ENCODE results near the gene SYNCRIP. TPM values are rescaled to one million over a fixed set of nuclear protein-coding genes. Genes with fewer than 3 reads are reported as not detected.
A peak's percentile ranks its signal among the peaks of the same experiment; 100 is the strongest.

SYNCRIP gene
- total RNA-seq, 2 experiments from 2014 or later, result 271 to 278 TPM

DNA sequence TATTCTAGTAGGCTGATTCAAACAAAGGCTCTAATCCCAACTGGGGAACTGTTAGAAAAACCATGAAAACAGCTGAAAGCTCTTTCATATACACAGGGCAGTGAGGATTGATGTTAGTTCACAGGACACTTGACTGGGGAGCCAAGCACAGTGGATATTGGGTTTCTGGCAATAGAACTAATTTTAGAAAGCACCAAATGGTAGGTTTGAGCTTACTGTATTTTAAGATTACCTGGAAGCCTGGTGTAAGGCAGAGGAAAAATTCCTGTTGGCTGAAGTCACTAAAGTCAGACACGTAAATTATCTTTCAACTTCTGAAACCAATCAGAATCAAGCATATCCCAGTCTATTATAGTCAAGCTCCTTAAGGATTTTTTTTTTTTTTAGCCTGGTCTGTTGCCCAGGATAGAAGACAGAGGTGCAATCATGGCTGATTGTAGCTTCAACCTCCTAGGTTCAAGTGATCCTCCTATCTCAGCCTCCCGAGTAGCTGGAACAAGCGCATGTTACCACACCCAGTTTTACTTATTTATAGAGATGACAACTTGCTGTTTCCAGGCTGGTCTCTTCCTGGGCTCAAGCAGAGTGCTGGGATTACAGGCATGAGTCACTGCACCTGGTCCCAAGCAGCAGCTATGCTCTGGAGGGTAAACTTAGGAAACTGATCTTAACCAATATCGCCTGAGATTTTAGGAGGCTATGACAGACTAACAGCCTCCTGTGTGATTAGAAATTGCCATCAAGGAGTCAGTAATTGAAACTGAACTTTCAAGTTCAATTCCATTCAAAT lies 32.5 kb upstream of the SYNCRIP start:
- DNase-seq, result no peak
- Mint-ChIP-seq H3K27ac (peak overlapping the region; percentile 100), H3K4me1 (peaks cover 58% of the 10 kb centered on the region), H3K9me3 (peaks cover 2% of the 10 kb centered on the region), H3K36me3 (peaks cover 64% of the 10 kb centered on the region), H3K27me3 (peaks cover 12% of the 10 kb centered on the region), H3K4me3 (peak overlapping the region; percentile 99)

DNA sequence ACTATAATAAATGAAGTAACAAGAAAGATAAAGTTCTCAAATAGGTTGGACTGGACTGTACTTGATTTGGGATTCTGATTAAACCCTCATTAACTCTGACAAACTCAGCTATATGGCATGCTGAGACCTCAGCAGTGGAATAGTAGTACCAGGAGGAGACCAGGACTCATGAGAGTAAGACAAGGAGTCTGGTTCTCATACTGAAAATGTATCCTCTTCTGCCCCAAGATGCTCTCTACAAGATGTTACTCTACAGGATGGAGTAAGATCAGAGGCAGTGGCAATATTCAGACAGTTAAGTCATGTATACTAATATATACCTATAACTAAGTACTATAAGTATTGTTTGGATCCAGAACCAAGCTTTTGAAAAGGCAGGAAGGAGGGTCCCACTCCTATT lies 31.9 kb upstream of the SYNCRIP start:
- DNase-seq, result no peak
- peaks cover 12% of the 10 kb centered on the region for H3K27me3 Mint-ChIP-seq
- H3K4me1 Mint-ChIP-seq, result peaks cover 59% of the 10 kb centered on the region
- peaks cover 2% of the 10 kb centered on the region for H3K9me3 Mint-ChIP-seq
- H3K27ac Mint-ChIP-seq, result peak overlapping the region; percentile 100
- peaks cover 62% of the 10 kb centered on the region for H3K36me3 Mint-ChIP-seq
- peak overlapping the region; percentile 99 for H3K4me3 Mint-ChIP-seq

GRCh38 chr6:85673198-85674139 lies 30.8 kb upstream of the SYNCRIP start:
- peaks cover under 1% of the 10 kb centered on the region for H3K9me3 Mint-ChIP-seq
- DNase-seq, result no peak
- peaks cover 9% of the 10 kb centered on the region for H3K27me3 Mint-ChIP-seq
- peak overlapping the region; percentile 100 for H3K27ac Mint-ChIP-seq
- H3K36me3 Mint-ChIP-seq, result peaks cover 63% of the 10 kb centered on the region
- peaks cover 68% of the 10 kb centered on the region for H3K4me1 Mint-ChIP-seq
- H3K4me3 Mint-ChIP-seq, result peak overlapping the region; percentile 5

DNA sequence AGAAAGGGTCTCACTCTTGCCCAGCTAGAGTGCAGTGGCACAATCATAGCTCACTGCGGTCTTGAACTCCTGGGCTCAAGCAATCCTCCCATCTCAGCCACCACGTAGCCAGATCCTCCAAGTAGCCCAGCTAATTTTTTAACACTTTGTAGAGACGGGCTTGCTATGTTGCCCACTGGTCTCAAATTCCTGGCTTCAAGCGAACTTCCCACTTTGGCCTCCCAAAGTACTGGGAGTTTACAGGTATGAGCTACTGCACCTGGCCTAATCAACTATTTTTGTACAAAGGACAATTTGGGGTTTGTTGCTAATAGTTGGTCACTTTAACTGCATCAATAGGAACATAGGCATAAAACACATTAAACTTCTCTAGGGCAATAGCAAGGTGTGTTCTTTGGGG lies 29.9 kb upstream of the SYNCRIP start:
- Mint-ChIP-seq H3K27ac (no peak overlapping the region), H3K9me3 (no peaks in the 10 kb centered on the region), H3K27me3 (peaks cover 5% of the 10 kb centered on the region), H3K4me3 (no peak overlapping the region), H3K36me3 (peaks cover 57% of the 10 kb centered on the region), H3K4me1 (peaks cover 71% of the 10 kb centered on the region)
- DNase-seq, result no peak

GRCh38 chr6:85672050-85672449 lies 29.4 kb upstream of the SYNCRIP start:
- H3K27ac Mint-ChIP-seq, result peak overlapping the region; percentile 64
- peaks cover 53% of the 10 kb centered on the region for H3K36me3 Mint-ChIP-seq
- H3K9me3 Mint-ChIP-seq, result no peaks in the 10 kb centered on the region

DNA sequence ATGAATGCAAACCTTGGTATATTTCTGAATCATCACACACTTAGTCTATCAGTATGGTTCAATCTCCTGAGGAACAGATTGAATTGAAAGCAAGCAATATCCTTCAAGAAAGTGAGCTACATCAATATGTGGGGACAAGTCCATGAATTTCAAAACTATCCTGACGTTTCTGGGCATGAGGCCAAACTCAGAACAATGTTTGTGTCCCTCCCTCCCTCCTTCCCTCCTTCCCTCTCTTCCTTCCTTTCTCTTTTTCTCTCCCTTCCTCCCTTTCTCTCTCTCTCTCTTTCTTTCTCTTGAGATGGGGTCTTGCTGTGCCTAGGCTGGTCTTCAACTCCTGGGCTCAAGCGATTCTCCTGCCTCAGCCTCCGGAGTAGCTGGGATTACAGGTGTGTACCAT lies 27.9 kb upstream of the SYNCRIP start:
- DNase-seq, result no peak
- peaks cover 38% of the 10 kb centered on the region for H3K36me3 Mint-ChIP-seq

More at GRCh38 chr6:85672050-85672449, 29.4 kb upstream of the SYNCRIP start:
- Mint-ChIP-seq H3K27me3 (peaks cover 5% of the 10 kb centered on the region), H3K4me1 (peaks cover 71% of the 10 kb centered on the region), H3K4me3 (no peak overlapping the region)
- DNase-seq, result no peak

DNA sequence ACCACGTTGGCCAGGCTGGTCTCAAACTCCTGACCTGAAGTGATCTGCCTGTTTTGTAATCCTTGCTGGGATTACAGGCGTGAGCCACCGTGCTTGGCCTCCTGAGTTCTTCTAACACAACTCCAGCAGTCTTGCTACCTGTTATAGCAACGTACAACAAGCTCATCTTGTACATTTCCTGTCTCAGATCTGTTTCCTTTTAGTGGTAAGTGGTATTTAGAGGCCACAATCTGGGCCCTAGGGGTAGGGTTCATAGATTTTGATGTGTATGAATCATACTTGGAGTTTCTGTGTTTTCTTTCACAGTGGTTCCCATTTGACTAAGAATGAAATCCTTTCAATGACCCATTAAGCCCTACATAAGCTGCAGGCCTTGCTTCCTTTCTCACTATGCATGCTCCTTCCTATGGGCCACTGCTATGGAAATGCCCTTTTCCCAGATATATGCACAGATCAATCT lies 27.1 kb upstream of the SYNCRIP start:
- Mint-ChIP-seq H3K27me3 (no peaks in the 10 kb centered on the region), H3K4me3 (peak overlapping the region; percentile 75), H3K4me1 (peaks cover 52% of the 10 kb centered on the region), H3K27ac (peak overlapping the region; percentile 98), H3K9me3 (no peaks in the 10 kb centered on the region), H3K36me3 (peaks cover 30% of the 10 kb centered on the region)
- DNase-seq, result peak; percentile 52

More for the DNA sequence above, 27.9 kb upstream of the SYNCRIP start:
- peak overlapping the region; percentile 98 for H3K27ac Mint-ChIP-seq
- H3K27me3 Mint-ChIP-seq, result no peaks in the 10 kb centered on the region
- peaks cover 59% of the 10 kb centered on the region for H3K4me1 Mint-ChIP-seq
- peak overlapping the region; percentile 47 for H3K4me3 Mint-ChIP-seq
- H3K9me3 Mint-ChIP-seq, result no peaks in the 10 kb centered on the region

DNA sequence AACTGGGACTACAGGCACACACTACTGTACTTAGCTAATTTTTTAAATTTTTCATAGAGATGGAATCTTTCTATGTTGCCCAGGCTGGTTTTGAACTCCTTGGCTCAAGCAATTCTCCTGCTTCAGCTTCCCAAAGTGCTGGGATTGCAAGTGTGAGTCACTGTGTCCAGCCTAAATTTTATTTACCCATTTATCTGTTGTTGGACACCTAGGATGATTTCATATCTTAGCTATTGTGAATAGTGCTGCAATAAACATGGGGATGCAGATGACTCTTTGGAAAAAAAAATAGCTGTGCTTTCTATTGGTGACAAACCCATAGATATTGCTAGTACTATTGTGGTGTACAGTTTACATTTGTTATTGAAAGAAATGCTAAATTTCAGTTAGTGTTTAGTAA lies 19.6 kb upstream of the SYNCRIP start:
- H3K27ac Mint-ChIP-seq, result no peak overlapping the region
- H3K9me3 Mint-ChIP-seq, result peaks cover 1% of the 10 kb centered on the region
- H3K36me3 Mint-ChIP-seq, result peaks cover 5% of the 10 kb centered on the region

GRCh38 chr6:85660181-85660611 lies 17.5 kb upstream of the SYNCRIP start:
- Mint-ChIP-seq H3K27ac (no peak overlapping the region), H3K4me1 (no peaks in the 10 kb centered on the region), H3K4me3 (no peak overlapping the region), H3K9me3 (peaks cover 1% of the 10 kb centered on the region), H3K27me3 (no peaks in the 10 kb centered on the region), H3K36me3 (peaks cover 5% of the 10 kb centered on the region)
- DNase-seq, result no peak

More for the DNA sequence above, 19.6 kb upstream of the SYNCRIP start:
- Mint-ChIP-seq H3K4me1 (no peaks in the 10 kb centered on the region), H3K27me3 (no peaks in the 10 kb centered on the region), H3K4me3 (no peak overlapping the region)
- DNase-seq, result no peak

- H3K9me3 Mint-ChIP-seq, result no peaks in the 10 kb centered on the region
- no peak overlapping the region for H3K4me3 Mint-ChIP-seq
- no peak overlapping the region for H3K27ac Mint-ChIP-seq
- peaks cover under 1% of the 10 kb centered on the region for H3K4me1 Mint-ChIP-seq
- H3K36me3 Mint-ChIP-seq, result no peaks in the 10 kb centered on the region
- no peaks in the 10 kb centered on the region for H3K27me3 Mint-ChIP-seq
- DNase-seq, result no peak
Observed at GRCh38 chr6:85650606-85651005, 7.9 kb upstream of the SYNCRIP start.

DNA sequence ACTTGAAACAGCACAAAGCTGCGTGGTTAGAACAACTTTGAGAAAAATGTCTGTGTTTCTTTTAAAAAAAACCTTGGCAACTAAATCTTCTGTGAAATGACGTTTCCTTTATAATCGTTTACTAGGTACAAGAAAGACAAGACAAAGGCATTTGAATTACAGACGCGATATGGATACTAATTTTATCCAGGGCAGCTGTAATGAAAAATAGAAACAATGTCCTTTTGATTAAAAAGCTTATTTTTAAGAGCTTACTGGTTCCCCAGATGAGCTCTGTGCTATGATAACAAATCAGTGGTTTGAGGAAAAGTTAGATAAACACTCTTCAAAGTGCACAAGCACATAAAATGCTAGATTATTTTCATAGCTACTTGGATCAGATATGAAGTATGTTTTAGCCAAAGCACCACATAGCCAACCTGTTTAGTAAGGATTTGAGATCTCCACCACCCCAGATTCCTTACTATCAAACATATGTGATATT lies 1.6 kb upstream of the SYNCRIP start:
- Mint-ChIP-seq H3K4me1 (peaks cover 27% of the 10 kb centered on the region), H3K27ac (peak overlapping the region; percentile 91), H3K9me3 (peaks cover 2% of the 10 kb centered on the region), H3K4me3 (peak overlapping the region; percentile 80), H3K27me3 (peaks cover 8% of the 10 kb centered on the region), H3K36me3 (peaks cover 34% of the 10 kb centered on the region)
- no peak for DNase-seq

GRCh38 chr6:85643537-85644278 lies 1.0 kb upstream of the SYNCRIP start:
- H3K4me3 Mint-ChIP-seq, result peak overlapping the region; percentile 92
- peaks cover 2% of the 10 kb centered on the region for H3K9me3 Mint-ChIP-seq
- H3K27ac Mint-ChIP-seq, result peak overlapping the region; percentile 94
- H3K36me3 Mint-ChIP-seq, result peaks cover 40% of the 10 kb centered on the region
- H3K27me3 Mint-ChIP-seq, result peaks cover 8% of the 10 kb centered on the region
- DNase-seq, result peak; percentile 81
- peaks cover 33% of the 10 kb centered on the region for H3K4me1 Mint-ChIP-seq

GRCh38 chr6:85641897-85642773 lies 551 bp downstream of the SYNCRIP start:
- Mint-ChIP-seq H3K4me1 (peaks cover 46% of the 10 kb centered on the region), H3K4me3 (peak overlapping the region; percentile 92), H3K36me3 (peaks cover 55% of the 10 kb centered on the region), H3K27ac (peak overlapping the region; percentile 94), H3K27me3 (peaks cover 8% of the 10 kb centered on the region), H3K9me3 (peaks cover 2% of the 10 kb centered on the region)
- peak; percentile 61 for DNase-seq

Measured in activated naive CD8-positive, alpha-beta T cell treated with anti-CD3 and anti-CD28 coated beads for 36 hours (primary cell).